GM12891 (cell line): ENCODE measurements around the gene DNASE2.

Experiments
- POLR2A ChIP-seq: IDR thresholded peaks from 2 replicates; pipeline ENCODE4 v1.6.1; 2011; ENCODE audit warnings: low read depth, low read length, control low read depth
- POLR2AphosphoS5 ChIP-seq: IDR thresholded peaks from 2 replicates; pipeline ENCODE4 v1.6.1; 2011; ENCODE audit warnings: low read depth, low read length, control low read depth
- TAF1 ChIP-seq: IDR thresholded peaks from 2 replicates; pipeline ENCODE4 v1.6.1; 2011; ENCODE audit warnings: low read depth, low read length, control low read depth

DNA sequence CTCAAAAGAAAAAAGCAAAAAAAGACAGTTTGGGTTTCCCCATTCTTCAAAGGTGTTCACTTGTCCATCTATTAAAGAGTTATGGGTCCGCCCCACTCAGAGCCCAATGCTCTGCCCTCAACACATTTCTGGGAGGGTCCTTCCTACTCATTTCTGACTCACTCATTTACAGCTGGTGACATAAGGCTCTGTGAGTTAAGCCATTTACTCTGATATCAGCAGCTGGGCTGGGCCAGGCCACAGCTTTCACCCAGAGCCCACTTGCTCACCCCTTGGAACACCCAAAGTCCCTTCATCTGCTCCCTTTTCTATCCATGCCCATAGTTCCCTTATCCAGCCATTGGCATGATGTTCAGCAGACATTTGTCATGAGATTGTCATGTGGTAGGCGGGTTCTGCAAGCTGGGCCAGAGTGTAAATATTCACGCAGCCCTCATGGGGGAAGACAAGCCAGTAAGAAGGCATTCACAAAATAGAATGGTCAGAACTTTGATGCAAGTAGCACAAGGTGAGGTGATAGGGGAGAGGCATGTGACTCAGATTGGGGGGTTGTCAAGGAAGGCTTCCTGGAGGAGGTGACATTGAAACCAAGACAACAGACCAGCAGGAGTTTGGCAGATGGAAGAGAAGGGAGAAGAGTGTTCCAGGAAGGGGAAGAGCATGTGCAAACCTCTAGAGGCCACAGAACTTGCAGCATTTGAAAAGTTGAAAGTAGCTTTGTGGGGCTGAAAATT lies 37.1 kb downstream of the DNASE2 start:
- TF ChIP-seq POLR2A (no peak), TAF1 (no peak), POLR2AphosphoS5 (no peak)
